OCI-LY3 (cell line): Measurements from ENCODE around the gene TMEM191C.
A peak's percentile ranks its signal among the peaks of the same experiment; 100 is the strongest.

ENCODE experiments used
- H2AFZ ChIP-seq: fragments of 200-600, 300-600 bp; shearing (Covaris generic); 2 replicates; pipeline ENCODE4 v1.6.0; 2014; ENCODE audit warnings: antibody characterized with exemption, low read depth, low read length
- H3K27ac ChIP-seq: fragments of 200-600, 300-600 bp; sonication (generic); 2 replicates; pipeline ENCODE4 v1.5.1; 2014; ENCODE audit warnings: mild to moderate bottlenecking, low read length, moderate library complexity, mixed read lengths
- H3K27me3 ChIP-seq: fragments of 200-600, 300-600 bp; sonication (generic); 2 replicates; pipeline ENCODE4 v1.6.1; 2014; ENCODE audit warnings: low read depth, low read length, mixed read lengths
- H3K36me3 ChIP-seq: fragments of 200-600, 300-600 bp; sonication (generic); replicated peaks from 2 replicates; pipeline ENCODE3; 2014; ENCODE audit warnings: low read depth, low read length, mixed read lengths
- H3K4me1 ChIP-seq: fragments of 300-600, 200-600 bp; sonication (generic); 2 replicates; pipeline ENCODE4 v1.6.1; 2014; ENCODE audit warnings: low read length, mixed read lengths
- H3K4me2 ChIP-seq: fragments of 200-600, 300-600 bp; sonication (generic); 2 replicates; pipeline ENCODE4 v1.6.1; 2014; ENCODE audit warnings: low read length, mixed read lengths
- H3K4me3 ChIP-seq: fragments of 300-600, 200-600 bp; sonication (generic); 2 replicates; pipeline ENCODE4 v1.5.1; 2014; ENCODE audit warnings: antibody characterized with exemption, mild to moderate bottlenecking, low read length, moderate library complexity
- H3K79me2 ChIP-seq: fragments of 300-600, 200-600 bp; shearing (Covaris generic); 2 replicates; pipeline ENCODE4 v1.6.1; 2014; ENCODE audit warnings: mild to moderate bottlenecking, low read length, mixed read lengths
- H3K9ac ChIP-seq: fragments of 300-600, 200-600 bp; shearing (Covaris generic); 2 replicates; pipeline ENCODE4 v1.6.0; 2014; ENCODE audit warnings: mild to moderate bottlenecking, low read length, moderate library complexity
- H3K9me3 ChIP-seq: fragments of 200-600, 300-600 bp; shearing (Covaris generic); 2 replicates; pipeline ENCODE4 v1.6.1; 2014; ENCODE audit warnings: low read length, mixed read lengths; ENCODE audit not compliant: insufficient read depth
- H4K20me1 ChIP-seq: fragments of 200-600, 300-600 bp; sonication (generic); 2 replicates; pipeline ENCODE4 v1.6.1; 2016; ENCODE audit warnings: low read length, mixed read lengths; ENCODE audit not compliant: insufficient read depth
- CTCF ChIP-seq: fragments of 200-600, 300-600 bp; sonication (generic); IDR thresholded peaks from 2 replicates; pipeline ENCODE4 v1.5.1; 2014; ENCODE audit warnings: antibody characterized with exemption, low read length, low read depth
- EZH2phosphoT487 ChIP-seq: fragments of 200-600 bp; shearing (Covaris generic); IDR thresholded peaks from 2 replicates; pipeline ENCODE4 v1.6.1; 2018; ENCODE audit warnings: antibody characterized with exemption, mixed run types, low read depth

The TMEM191C gene

GRCh38 chr22:21446128-21446826 lies 20.9 kb upstream of the TMEM191C start:
- Histone ChIP-seq H3K27ac (no peak overlapping the region), H3K36me3 (peaks cover 15% of the 10 kb centered on the region), H4K20me1 (peaks cover 5% of the 10 kb centered on the region), H3K4me1 (no peaks in the 10 kb centered on the region), H3K79me2 (no peaks in the 10 kb centered on the region), H3K4me2 (no peak overlapping the region), H3K27me3 (no peaks in the 10 kb centered on the region), H3K4me3 (no peak overlapping the region), H3K9ac (no peak overlapping the region), H2AFZ (no peak overlapping the region), H3K9me3 (no peaks in the 10 kb centered on the region)
- TF ChIP-seq CTCF: no peak

GRCh38 chr22:21446827-21447690 lies 20.1 kb upstream of the TMEM191C start:
- Histone ChIP-seq H3K79me2 (no peaks in the 10 kb centered on the region), H4K20me1 (peaks cover 5% of the 10 kb centered on the region), H3K4me1 (no peaks in the 10 kb centered on the region), H3K4me2 (no peak overlapping the region), H3K4me3 (no peak overlapping the region), H3K27ac (no peak overlapping the region), H3K9ac (no peak overlapping the region), H2AFZ (no peak overlapping the region), H3K27me3 (no peaks in the 10 kb centered on the region), H3K9me3 (no peaks in the 10 kb centered on the region), H3K36me3 (peaks cover 15% of the 10 kb centered on the region)
- no peak for TF ChIP-seq CTCF
- no peak for TF ChIP-seq EZH2phosphoT487

DNA sequence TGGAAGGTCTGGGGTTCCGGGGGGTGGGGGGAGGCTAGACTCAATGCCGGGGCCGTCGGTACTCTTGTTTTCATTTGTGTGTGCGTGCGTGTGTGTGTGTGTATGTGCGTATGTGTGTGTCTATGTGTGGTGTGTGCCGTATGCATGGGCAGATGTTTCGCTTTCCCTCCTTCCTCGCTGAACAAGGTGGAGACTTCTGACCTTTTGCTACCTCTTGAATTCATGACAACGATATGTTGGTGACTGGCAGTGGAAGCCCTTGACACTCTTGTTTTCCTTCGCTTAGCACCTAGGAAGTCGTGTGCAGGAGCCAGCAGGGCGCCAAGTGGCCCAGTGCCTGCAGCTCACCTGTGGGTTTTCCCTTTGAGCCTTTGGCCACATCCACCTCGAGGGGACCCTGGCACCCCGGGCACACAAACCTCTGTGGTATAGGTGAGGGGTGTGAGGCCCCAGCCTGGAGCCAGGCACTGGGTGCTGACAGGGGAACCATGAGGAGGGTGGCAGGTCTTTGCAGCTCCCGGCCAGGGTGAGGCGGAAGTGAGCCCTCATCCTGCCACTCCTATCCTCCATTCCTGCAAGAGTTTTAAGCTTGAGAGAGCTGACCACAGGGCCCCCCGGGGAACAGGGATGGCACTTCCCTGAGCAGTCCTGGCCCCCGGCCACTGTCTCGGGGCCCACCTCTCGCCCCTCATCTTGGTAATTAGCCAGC lies 19.3 kb upstream of the TMEM191C start:
- no peaks in the 10 kb centered on the region for H3K9me3 ChIP-seq
- no peaks in the 10 kb centered on the region for H3K79me2 ChIP-seq
- no peak overlapping the region for H2AFZ ChIP-seq
- H4K20me1 ChIP-seq: peaks cover 5% of the 10 kb centered on the region
- H3K27me3 ChIP-seq: no peaks in the 10 kb centered on the region
- H3K36me3 ChIP-seq: peaks cover 15% of the 10 kb centered on the region
- no peak overlapping the region for H3K4me2 ChIP-seq
- no peak overlapping the region for H3K9ac ChIP-seq
- TF ChIP-seq CTCF (peak; percentile 31), EZH2phosphoT487 (no peak)
- H3K27ac ChIP-seq: no peak overlapping the region
- no peak overlapping the region for H3K4me3 ChIP-seq
- H3K4me1 ChIP-seq: no peaks in the 10 kb centered on the region
